ENCODE results near the gene INPP5D.
"Not testable (repeated sequence)": the region's sequence is repeated elsewhere in the genome, so short reads cannot be mapped to it uniquely, and the experiment has no call there.

The INPP5D gene

DNA sequence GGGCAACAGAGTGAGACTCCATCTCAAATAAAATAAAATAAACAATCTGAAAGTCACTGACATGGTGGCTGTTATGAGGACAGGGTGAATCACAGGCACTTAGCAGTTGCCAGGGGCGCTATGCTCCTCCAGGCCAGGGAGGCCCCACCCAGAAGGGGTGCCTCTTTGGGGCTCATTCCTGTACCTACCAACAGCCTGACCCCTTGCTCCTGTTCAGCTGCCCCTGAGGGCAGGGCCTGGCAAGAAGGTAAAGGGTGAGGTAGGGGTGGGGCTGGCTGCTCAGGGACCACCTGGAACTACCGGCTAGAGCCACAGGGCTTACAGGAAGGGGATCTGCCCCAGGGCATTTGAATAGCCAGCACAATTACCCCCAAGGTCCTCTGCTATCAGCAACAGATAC lies 60.3 kb downstream of the INPP5D start:
- no peak overlapping the region for H3K4me3 ChIP-seq (ENCODE audit: low read length)
- no peaks in the 10 kb centered on the region for H3K4me1 ChIP-seq (ENCODE audit: control insufficient read depth, insufficient read depth, low read length)
- H3K9me3 ChIP-seq (ENCODE audit: control insufficient read depth, low read length), result no peaks in the 10 kb centered on the region
- H3K9ac ChIP-seq (ENCODE audit: low read length), result no peak overlapping the region
- no peaks in the 10 kb centered on the region for H3K27me3 ChIP-seq (ENCODE audit: control insufficient read depth, insufficient read depth, low read length)
- no peaks in the 10 kb centered on the region for H3K36me3 ChIP-seq (ENCODE audit: control insufficient read depth, insufficient read depth, low read length)

- H3K4me1 ChIP-seq (ENCODE audit: control insufficient read depth, insufficient read depth, low read length), result no peaks in the 10 kb centered on the region
- no peaks in the 10 kb centered on the region for H3K27me3 ChIP-seq (ENCODE audit: control insufficient read depth, insufficient read depth, low read length)
- H3K9me3 ChIP-seq (ENCODE audit: control insufficient read depth, low read length), result no peaks in the 10 kb centered on the region
- H3K9ac ChIP-seq (ENCODE audit: low read length), result no peak overlapping the region
- no peak overlapping the region for H3K4me3 ChIP-seq (ENCODE audit: low read length)
- no peaks in the 10 kb centered on the region for H3K36me3 ChIP-seq (ENCODE audit: control insufficient read depth, insufficient read depth, low read length)
Measured at GRCh38 chr2:233121856-233122255, 61.7 kb downstream of the INPP5D start.

DNA sequence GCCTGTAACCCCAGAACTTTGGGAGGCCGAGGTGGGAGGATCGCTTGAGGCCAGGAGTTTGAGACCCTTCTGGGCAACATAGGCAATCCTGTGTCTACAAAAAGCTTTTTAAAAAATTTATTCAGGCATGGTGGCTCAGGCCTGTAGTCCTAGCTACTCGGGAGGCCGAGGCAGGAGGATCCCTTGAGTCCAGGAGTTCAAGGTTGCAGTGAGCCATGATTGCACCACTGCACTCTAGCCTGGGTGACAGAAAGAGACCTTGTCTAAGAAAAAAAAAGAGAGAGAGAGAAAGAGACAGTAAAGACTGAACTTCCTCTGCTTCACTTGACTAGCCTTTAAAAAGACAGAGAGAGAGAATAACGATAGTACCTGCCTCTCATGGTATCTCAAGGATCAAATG lies 62.4 kb downstream of the INPP5D start:
- no peaks in the 10 kb centered on the region for H3K27me3 ChIP-seq (ENCODE audit: control insufficient read depth, insufficient read depth, low read length)
- no peaks in the 10 kb centered on the region for H3K36me3 ChIP-seq (ENCODE audit: control insufficient read depth, insufficient read depth, low read length)
- H3K4me1 ChIP-seq (ENCODE audit: control insufficient read depth, insufficient read depth, low read length), result no peaks in the 10 kb centered on the region
- H3K9ac ChIP-seq (ENCODE audit: low read length), result no peak overlapping the region
- H3K4me3 ChIP-seq (ENCODE audit: low read length), result no peak overlapping the region
- H3K9me3 ChIP-seq (ENCODE audit: control insufficient read depth, low read length), result no peaks in the 10 kb centered on the region

DNA sequence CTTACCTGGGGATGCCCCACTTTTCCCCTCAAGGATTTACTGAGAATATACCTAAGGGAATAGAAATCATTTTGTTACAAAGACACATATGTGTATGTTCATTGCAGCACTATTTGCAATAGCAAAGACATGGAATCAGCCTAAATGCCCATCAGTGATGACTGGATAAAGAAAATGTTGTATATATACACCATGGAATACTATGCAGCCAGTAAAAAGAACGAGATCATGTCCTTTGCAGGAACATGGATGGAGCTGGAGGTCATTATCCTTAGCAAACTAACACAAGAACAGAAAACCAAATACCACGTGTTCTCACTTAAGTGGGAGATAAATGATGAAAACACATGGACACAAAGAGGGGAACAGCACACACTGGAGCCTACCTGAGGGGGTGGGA lies 63.4 kb downstream of the INPP5D start:
- H3K4me3 ChIP-seq (ENCODE audit: low read length); H3K27me3 ChIP-seq (ENCODE audit: control insufficient read depth, insufficient read depth, low read length); H3K4me1 ChIP-seq (ENCODE audit: control insufficient read depth, insufficient read depth, low read length); H3K9me3 ChIP-seq (ENCODE audit: control insufficient read depth, low read length); H3K9ac ChIP-seq (ENCODE audit: low read length); H3K36me3 ChIP-seq (ENCODE audit: control insufficient read depth, insufficient read depth, low read length): not testable (repeated sequence)

DNA sequence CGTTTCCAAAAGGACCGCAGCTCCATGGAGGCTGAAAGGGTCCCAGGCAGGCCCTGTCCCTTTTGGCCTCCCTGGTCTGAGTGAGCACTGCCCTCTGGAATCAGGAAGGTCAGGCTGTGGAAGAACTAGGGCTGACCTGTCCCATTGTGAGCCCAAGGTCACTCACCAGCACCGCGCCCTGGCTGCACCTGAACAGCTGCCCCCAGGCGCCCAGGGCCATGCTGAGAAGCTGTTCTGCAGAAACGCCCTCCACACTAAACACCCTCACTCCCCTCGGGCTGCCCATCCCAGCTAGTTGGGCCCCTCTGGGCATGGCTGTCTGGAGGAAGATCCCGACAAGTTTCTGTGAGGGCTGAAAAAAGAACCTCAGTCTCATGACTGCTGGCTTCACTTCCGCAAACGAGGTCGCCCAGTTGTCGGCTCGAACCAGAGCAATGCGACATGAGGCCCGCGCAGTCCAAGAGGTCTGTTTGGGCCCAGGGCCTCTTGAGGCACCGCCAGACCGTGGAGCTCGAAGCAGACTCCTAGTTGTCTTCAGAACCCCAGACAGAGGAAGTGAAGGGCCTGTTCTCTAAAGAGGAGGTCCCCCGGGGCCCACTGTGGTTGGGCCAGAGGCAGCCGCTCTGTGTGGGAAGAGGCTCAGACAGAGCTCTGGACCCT lies 64.4 kb downstream of the INPP5D start:
- H3K9me3 ChIP-seq (ENCODE audit: control insufficient read depth, low read length), result no peaks in the 10 kb centered on the region
- H3K36me3 ChIP-seq (ENCODE audit: control insufficient read depth, insufficient read depth, low read length), result no peaks in the 10 kb centered on the region
- H3K4me1 ChIP-seq (ENCODE audit: control insufficient read depth, insufficient read depth, low read length), result no peaks in the 10 kb centered on the region
- no peaks in the 10 kb centered on the region for H3K27me3 ChIP-seq (ENCODE audit: control insufficient read depth, insufficient read depth, low read length)
- no peak overlapping the region for H3K4me3 ChIP-seq (ENCODE audit: low read length)
- no peak overlapping the region for H3K9ac ChIP-seq (ENCODE audit: low read length)

DNA sequence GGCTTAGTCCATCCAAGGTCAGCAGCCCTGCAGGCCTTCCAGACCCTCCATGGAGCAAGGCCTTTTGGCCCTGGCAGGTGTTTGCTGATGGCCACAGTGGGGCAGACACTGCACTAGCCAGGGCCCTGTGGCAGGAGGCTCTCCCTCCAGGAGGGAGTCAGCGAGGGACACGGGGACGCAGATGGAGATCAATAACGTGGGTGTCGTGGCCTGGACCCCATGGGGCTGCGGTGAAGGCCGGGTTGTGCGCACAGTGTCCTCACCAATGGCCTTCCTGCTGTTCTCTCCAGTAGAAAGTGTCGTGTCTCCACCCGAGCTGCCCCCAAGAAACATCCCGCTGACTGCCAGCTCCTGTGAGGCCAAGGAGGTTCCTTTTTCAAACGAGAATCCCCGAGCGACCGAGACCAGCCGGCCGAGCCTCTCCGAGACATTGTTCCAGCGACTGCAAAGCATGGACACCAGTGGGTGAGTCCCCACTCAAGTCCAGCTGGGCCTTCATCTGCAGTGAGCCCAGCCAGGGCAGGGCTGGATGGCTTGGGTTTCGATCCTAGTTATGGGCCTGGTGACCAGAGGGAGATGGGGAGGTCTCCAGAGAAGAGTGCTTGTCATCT lies 65.4 kb downstream of the INPP5D start:
- no peaks in the 10 kb centered on the region for H3K9me3 ChIP-seq (ENCODE audit: control insufficient read depth, low read length)
- H3K36me3 ChIP-seq (ENCODE audit: control insufficient read depth, insufficient read depth, low read length), result no peaks in the 10 kb centered on the region
- no peaks in the 10 kb centered on the region for H3K27me3 ChIP-seq (ENCODE audit: control insufficient read depth, insufficient read depth, low read length)
- no peaks in the 10 kb centered on the region for H3K4me1 ChIP-seq (ENCODE audit: control insufficient read depth, insufficient read depth, low read length)
- no peak overlapping the region for H3K4me3 ChIP-seq (ENCODE audit: low read length)
- no peak overlapping the region for H3K9ac ChIP-seq (ENCODE audit: low read length)

DNA sequence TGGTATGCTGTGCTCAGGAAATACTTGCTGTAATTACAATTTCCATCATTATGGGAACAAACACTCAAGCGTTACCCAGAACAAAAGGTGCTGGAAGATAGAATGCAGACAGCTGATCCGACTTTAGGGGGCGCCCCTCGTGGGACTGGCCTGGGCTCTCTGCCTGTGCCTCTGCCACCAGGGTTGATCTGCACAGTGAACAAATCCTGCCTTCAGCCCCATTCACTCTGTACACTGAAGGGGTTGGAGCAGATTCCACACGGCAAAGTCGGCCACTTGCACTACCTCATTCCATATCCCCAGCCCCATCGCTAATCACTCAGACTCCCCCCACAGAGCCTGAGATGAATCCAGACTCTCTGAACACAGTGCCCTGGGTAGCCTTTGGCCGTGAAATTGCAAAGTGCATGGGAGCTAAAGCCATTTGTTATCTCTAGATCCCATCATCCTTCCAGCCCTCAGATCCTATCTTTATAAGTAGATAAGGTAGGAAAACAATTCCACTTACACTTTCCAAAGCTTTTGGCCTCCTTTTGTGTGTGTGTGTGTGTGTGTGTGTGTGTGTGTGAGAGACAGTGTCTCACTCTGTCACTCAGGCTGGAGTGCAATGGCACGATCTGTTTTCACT lies 69.3 kb downstream of the INPP5D start:
- no peaks in the 10 kb centered on the region for H3K36me3 ChIP-seq (ENCODE audit: control insufficient read depth, insufficient read depth, low read length)
- no peak overlapping the region for H3K4me3 ChIP-seq (ENCODE audit: low read length)
- H3K27me3 ChIP-seq (ENCODE audit: control insufficient read depth, insufficient read depth, low read length), result no peaks in the 10 kb centered on the region
- H3K4me1 ChIP-seq (ENCODE audit: control insufficient read depth, insufficient read depth, low read length), result no peaks in the 10 kb centered on the region
- H3K9ac ChIP-seq (ENCODE audit: low read length), result no peak overlapping the region
- H3K9me3 ChIP-seq (ENCODE audit: control insufficient read depth, low read length), result no peaks in the 10 kb centered on the region

- H3K36me3 ChIP-seq (ENCODE audit: control insufficient read depth, insufficient read depth, low read length), result no peaks in the 10 kb centered on the region
- no peaks in the 10 kb centered on the region for H3K9me3 ChIP-seq (ENCODE audit: control insufficient read depth, low read length)
Measured at GRCh38 chr2:233130024-233130423, 69.9 kb downstream of the INPP5D start.

DNA sequence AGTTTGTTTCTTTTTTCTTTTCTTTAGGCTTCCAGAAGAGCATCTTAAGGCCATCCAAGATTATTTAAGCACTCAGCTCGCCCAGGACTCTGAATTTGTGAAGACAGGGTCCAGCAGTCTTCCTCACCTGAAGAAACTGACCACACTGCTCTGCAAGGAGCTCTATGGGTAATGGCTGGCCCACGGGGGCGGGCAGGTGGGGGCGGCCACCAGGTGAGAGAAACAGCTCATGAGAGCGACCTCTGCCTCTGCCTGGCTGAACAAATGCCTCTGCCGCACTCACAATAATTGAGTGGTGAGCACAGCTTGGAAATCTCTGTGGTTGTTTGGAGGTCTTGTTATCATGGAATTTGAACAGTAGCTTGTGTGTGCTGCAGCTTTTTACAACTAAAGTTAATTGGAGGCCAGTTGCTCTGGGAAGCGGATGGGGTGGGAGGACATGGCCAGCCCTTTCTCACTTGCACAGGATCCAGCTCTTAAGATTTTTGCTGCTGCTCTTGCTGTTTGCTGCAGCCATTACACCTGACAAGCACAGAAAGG lies 70.4 kb downstream of the INPP5D start:
- no peaks in the 10 kb centered on the region for H3K36me3 ChIP-seq (ENCODE audit: control insufficient read depth, insufficient read depth, low read length)
- H3K4me1 ChIP-seq (ENCODE audit: control insufficient read depth, insufficient read depth, low read length), result no peaks in the 10 kb centered on the region
- H3K9me3 ChIP-seq (ENCODE audit: control insufficient read depth, low read length), result no peaks in the 10 kb centered on the region
- H3K4me3 ChIP-seq (ENCODE audit: low read length), result no peak overlapping the region
- no peak overlapping the region for H3K9ac ChIP-seq (ENCODE audit: low read length)
- H3K27me3 ChIP-seq (ENCODE audit: control insufficient read depth, insufficient read depth, low read length), result no peaks in the 10 kb centered on the region

More at GRCh38 chr2:233130024-233130423, 69.9 kb downstream of the INPP5D start:
- Histone ChIP-seq H3K4me1 (ENCODE audit: control insufficient read depth, insufficient read depth, low read length) (no peaks in the 10 kb centered on the region), H3K27me3 (ENCODE audit: control insufficient read depth, insufficient read depth, low read length) (no peaks in the 10 kb centered on the region), H3K9ac (ENCODE audit: low read length) (no peak overlapping the region), H3K4me3 (ENCODE audit: low read length) (no peak overlapping the region)

DNA sequence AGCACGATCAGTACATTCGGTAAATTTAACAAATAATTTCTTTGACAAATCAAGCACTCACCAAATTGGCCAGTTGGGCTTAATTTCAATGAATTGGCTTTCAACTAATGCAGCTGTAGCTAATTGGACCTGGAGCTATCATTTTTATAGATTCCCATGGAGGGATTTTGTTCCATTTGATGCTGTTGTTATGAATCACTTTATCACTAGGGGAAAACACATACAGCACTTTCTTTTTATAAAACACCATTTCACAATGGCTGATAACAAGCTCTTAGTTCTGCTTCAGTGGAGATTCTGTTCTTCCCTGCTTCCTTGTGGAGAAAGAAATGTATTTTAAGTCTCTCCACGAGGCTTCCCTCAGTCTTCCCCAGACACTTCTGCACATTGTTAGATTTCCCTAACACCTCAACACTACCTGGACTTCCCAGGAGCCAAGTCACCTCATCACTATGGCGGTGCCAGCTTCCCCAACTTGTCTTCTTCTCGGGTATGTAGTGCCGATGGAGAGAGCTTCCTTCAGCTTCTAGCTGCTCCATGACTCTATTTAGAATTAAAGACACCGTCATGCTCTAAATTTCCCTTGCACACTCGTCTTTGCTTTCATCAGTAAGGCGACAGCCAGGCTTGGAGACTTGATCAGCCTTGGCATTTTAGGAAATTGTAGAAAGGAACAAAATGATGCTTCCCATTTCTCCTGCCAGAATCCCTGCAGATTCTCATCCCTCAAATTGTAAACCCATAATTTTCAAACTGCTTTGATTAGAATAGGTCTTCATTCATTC lies 72.0 kb downstream of the INPP5D start:
- Histone ChIP-seq H3K27me3 (ENCODE audit: control insufficient read depth, insufficient read depth, low read length) (no peaks in the 10 kb centered on the region), H3K4me3 (ENCODE audit: low read length) (no peak overlapping the region), H3K9ac (ENCODE audit: low read length) (no peak overlapping the region), H3K9me3 (ENCODE audit: control insufficient read depth, low read length) (no peaks in the 10 kb centered on the region), H3K36me3 (ENCODE audit: control insufficient read depth, insufficient read depth, low read length) (no peaks in the 10 kb centered on the region), H3K4me1 (ENCODE audit: control insufficient read depth, insufficient read depth, low read length) (no peaks in the 10 kb centered on the region)

DNA sequence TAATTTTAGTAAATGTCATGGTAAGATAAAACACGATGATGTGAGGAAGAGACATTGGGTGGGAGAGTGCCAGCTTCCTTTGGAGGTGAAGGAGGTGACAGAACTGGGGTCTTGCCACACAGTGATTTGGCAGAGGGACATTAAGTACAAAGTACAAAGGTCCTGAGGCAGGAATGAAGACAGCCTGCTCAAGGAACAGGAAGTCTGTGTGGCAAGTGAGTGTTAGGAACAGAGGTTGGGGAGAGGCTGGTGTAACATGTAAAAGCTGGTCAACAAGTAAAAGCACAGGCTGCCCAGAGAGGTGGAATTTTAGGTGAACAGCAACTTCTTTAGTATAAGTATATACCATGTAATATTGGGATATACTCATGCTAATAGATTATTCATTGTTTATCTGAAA lies 73.1 kb downstream of the INPP5D start:
- Histone ChIP-seq H3K9me3 (ENCODE audit: control insufficient read depth, low read length) (no peaks in the 10 kb centered on the region), H3K36me3 (ENCODE audit: control insufficient read depth, insufficient read depth, low read length) (no peaks in the 10 kb centered on the region), H3K9ac (ENCODE audit: low read length) (no peak overlapping the region), H3K4me1 (ENCODE audit: control insufficient read depth, insufficient read depth, low read length) (no peaks in the 10 kb centered on the region), H3K4me3 (ENCODE audit: low read length) (no peak overlapping the region), H3K27me3 (ENCODE audit: control insufficient read depth, insufficient read depth, low read length) (no peaks in the 10 kb centered on the region)

DNA sequence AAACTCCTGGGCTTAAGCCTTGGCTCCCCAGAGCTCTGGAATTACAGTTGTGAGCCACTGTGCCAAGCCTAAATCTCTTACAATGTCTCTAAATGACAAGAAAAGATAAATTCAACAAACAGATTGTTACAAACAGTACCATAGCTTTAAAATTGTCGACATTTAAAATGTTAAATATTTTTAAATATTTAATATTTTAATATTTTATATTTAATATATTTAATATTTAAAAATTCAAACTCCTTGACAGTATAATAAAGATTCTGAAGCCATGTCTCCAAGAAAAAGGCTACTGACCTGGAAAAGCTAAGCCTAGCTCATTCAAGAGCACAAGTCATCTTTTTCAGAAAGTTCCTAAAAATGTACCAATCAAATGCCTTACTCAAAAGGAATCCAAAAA lies 75.3 kb downstream of the INPP5D start:
- H3K36me3 ChIP-seq (ENCODE audit: control insufficient read depth, insufficient read depth, low read length), result no peaks in the 10 kb centered on the region
- H3K4me3 ChIP-seq (ENCODE audit: low read length), result no peak overlapping the region
- no peaks in the 10 kb centered on the region for H3K9me3 ChIP-seq (ENCODE audit: control insufficient read depth, low read length)
- H3K4me1 ChIP-seq (ENCODE audit: control insufficient read depth, insufficient read depth, low read length), result no peaks in the 10 kb centered on the region
- no peak overlapping the region for H3K9ac ChIP-seq (ENCODE audit: low read length)
- H3K27me3 ChIP-seq (ENCODE audit: control insufficient read depth, insufficient read depth, low read length), result no peaks in the 10 kb centered on the region
